ACC112 (cell line): ENCODE measurements around the gene LRRC27.
"Not testable (repeated sequence)": the region's sequence is repeated elsewhere in the genome, so short reads cannot be mapped to it uniquely, and the experiment has no call there.

Source experiments
- H2AFZ ChIP-seq: fragments of 200-600 bp; sonication (generic); one replicate; pipeline ENCODE4 v1.6.0; 2017; ENCODE audit warnings: antibody characterized with exemption, low read length; ENCODE audit not compliant: unreplicated experiment
- H3K27ac ChIP-seq: fragments of 200-600 bp; sonication (generic); 2 replicates; pipeline ENCODE4 v1.5.1; 2014; ENCODE audit warnings: low read depth, mild to moderate bottlenecking, antibody characterized with exemption, low read length, moderate library complexity
- H3K27me3 ChIP-seq: fragments of 200-600 bp; sonication (generic); 2 replicates; pipeline ENCODE4 v1.6.1; 2014; ENCODE audit warnings: mild to moderate bottlenecking, antibody characterized with exemption, low read length, moderate library complexity, mixed read lengths; ENCODE audit not compliant: insufficient read depth
- H3K36me3 ChIP-seq: fragments of 200-600 bp; sonication (generic); 2 replicates; pipeline ENCODE4 v1.6.1; 2016; ENCODE audit warnings: mild to moderate bottlenecking, antibody characterized with exemption, low read length, moderate library complexity, mixed read lengths; ENCODE audit not compliant: insufficient read depth
- H3K4me1 ChIP-seq: fragments of 200-600 bp; sonication (generic); one replicate; pipeline ENCODE4 v1.6.1; 2016; ENCODE audit warnings: low read length, mixed read lengths; ENCODE audit not compliant: insufficient read depth, unreplicated experiment, control insufficient read depth
- H3K4me3 ChIP-seq: fragments of 200-600 bp; sonication (generic); 2 replicates; pipeline ENCODE4 v1.5.1; 2014; ENCODE audit warnings: mild to moderate bottlenecking, low read depth, low read length
- H3K79me2 ChIP-seq: fragments of 200-600 bp; sonication (generic); one replicate; pipeline ENCODE4 v1.6.0; 2016; ENCODE audit warnings: low read length; ENCODE audit not compliant: control insufficient read depth, unreplicated experiment, insufficient read depth

LRRC27 gene

DNA sequence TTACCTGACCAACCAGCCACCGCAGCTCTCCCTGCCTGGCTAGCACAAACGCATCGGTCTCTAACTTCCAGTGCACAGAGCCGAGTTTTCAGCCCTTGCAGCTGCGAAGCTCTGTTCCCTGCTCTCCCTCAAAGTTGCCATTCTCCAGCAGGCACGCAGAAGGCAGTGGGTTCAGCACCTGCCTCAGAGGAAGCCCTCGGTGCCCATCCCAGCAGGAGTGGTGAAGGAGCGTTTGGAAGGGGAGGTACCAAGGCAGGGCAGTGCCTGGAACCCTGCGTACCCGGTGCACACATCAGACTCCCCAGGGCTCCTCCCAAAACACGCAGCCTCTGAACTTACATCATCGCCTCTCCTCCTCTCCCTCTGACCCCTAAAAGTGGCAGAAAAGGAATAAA lies 22.5 kb upstream of the LRRC27 start:
- Histone ChIP-seq H3K36me3 (no peaks in the 10 kb centered on the region), H3K27ac (no peak overlapping the region), H2AFZ (no peak overlapping the region), H3K4me1 (peaks cover 5% of the 10 kb centered on the region), H3K27me3 (no peaks in the 10 kb centered on the region), H3K79me2 (peaks cover 3% of the 10 kb centered on the region), H3K4me3 (no peak overlapping the region; the same call in 1 of the 2 replicates)

DNA sequence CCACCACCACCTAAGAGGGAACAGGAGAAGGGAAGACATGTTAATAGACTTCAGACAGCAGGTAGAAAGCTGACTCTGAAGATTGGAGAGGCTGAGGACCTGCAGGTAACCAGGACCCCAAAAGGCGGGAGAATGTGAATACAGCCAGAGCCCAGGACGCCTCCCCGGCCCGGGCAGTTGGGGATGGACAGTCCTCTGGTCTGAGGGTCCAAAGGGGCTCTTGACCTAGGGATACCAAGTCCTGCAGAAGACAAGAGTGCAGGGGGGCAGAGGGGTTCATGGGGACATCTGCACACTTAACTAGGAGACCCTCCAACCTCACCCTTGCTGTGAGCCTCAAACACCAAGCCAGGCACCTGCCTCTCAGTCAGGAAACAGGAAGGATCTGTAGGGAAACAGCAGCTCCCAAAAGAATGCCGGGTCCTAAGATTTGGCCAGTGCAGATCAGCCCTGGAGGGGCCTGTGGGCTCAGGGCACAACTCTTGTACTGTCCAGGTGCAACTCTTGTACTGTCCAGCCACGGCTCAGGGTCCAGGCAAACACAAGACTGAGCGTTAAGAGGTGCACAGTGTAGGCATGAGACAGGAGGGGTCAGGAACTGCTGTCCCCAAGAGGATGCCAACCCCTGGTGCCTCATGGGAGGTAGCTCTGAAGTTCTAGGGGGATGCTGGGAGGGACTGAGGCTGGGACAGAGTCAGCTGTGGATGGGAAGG lies 22.0 kb upstream of the LRRC27 start:
- Histone ChIP-seq H3K4me1 (peaks cover 5% of the 10 kb centered on the region), H3K79me2 (peaks cover 3% of the 10 kb centered on the region), H3K4me3 (no peak overlapping the region), H2AFZ (no peak overlapping the region), H3K27me3 (no peaks in the 10 kb centered on the region), H3K36me3 (no peaks in the 10 kb centered on the region), H3K27ac (no peak overlapping the region)

DNA sequence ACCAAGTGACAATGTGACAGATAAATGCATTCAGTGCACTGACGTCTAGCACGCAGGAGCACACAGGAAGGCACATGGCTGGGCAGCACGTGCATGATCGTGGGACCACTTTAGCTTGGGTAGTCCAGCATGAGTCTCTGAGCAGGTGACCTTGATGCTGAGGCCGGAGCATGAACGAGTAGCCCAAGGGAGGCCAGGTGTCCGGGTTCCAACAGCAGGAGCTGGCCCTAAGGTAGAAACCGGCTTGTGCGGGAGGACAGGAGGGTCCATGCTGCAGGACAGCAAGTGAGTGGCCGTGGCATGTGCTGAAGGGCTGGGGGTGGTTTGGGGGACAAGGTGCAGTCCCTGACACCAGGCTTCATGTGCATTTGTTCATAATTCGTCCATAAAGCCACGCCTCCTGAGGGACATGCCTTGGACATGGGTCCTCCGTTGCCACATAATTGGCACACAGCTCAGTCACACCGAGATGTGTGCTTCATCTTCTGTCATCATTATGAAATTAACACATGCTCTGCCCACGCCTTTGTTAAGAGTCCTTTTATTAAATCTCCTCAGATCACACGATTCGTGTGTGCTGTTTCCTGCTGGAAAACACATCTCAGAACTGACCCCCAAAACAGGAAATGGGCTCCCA lies 21.2 kb upstream of the LRRC27 start:
- Histone ChIP-seq H3K4me1 (peaks cover 5% of the 10 kb centered on the region), H3K79me2 (peaks cover 3% of the 10 kb centered on the region), H2AFZ (no peak overlapping the region), H3K4me3 (no peak overlapping the region), H3K36me3 (no peaks in the 10 kb centered on the region), H3K27me3 (no peaks in the 10 kb centered on the region), H3K27ac (no peak overlapping the region)

DNA sequence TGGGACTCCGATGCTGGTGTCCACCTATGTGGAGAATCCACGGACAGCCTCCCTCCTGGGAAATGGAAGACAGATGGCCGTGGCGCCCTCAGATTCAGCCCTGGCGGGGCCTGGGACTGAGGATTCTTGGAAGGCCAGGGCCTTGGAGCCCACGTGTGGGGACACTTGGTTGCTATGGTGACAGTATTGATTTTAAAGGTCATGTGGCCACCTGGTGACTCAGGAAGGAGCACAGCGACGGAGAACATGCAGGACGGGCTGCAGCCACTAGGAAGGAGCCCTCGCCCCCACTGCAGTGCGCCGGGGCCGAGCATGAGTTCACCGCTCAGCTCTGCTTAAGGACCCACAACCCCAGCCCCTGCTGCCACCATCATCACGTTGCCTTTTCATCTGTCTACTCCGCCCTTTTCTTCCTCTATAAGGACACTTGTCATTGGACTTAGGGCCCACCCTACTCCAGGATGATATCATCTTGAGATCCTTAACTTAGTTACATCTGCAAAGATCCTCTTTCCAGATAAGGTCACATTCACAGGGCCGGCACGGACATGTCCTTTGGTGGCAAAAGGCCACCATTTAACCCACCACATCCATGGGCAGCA lies 20.6 kb upstream of the LRRC27 start:
- H3K4me1 ChIP-seq = peaks cover 5% of the 10 kb centered on the region
- H2AFZ ChIP-seq = no peak overlapping the region
- no peaks in the 10 kb centered on the region for H3K27me3 ChIP-seq
- H3K4me3 ChIP-seq = no peak overlapping the region
- no peaks in the 10 kb centered on the region for H3K79me2 ChIP-seq
- H3K36me3 ChIP-seq = no peaks in the 10 kb centered on the region
- H3K27ac ChIP-seq = no peak overlapping the region

DNA sequence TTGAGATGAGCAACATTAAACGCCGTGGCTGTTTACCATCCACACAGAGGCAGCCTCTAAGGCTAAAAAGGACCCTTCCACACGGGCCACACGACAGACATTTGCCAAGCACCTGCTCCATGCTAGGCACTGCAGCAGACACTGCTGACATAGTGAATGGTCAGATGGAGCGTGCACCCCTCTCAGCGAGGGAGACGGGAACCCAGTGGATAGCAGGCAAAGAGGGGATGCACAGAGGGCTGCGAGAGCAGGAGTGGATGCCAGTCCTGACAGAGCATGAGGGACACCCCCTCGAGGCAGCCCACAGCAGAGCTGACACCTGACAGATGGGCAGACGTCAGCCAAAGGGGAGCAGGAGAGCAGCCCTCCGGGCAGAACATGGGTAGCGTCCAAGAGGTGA lies 18.7 kb upstream of the LRRC27 start:
- no peaks in the 10 kb centered on the region for H3K27me3 ChIP-seq
- H3K4me3 ChIP-seq = no peak overlapping the region
- peaks cover 5% of the 10 kb centered on the region for H3K4me1 ChIP-seq
- no peak overlapping the region for H3K27ac ChIP-seq
- no peak overlapping the region for H2AFZ ChIP-seq
- H3K36me3 ChIP-seq = no peaks in the 10 kb centered on the region
- H3K79me2 ChIP-seq = no peaks in the 10 kb centered on the region

DNA sequence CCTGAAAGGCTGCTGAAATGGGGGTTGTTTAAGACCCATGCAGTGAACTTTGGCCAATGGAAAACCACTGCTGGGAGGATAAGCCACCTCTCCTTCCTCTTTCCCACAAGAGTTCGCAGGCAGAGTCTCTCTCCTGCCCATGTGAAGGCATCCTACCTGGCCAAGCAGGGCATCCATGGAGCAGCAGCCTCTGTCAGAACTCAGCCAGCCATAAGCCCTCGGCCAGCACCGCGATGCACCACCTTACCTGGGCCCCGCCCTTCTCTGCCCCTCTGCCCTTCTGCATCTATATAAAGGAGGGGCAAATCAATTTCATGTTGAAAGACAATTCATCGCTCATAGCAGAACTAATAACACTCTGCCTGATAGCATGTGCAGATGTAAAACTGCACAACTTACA lies 18.1 kb upstream of the LRRC27 start:
- Histone ChIP-seq H2AFZ (no peak overlapping the region), H3K27me3 (no peaks in the 10 kb centered on the region), H3K36me3 (no peaks in the 10 kb centered on the region), H3K79me2 (no peaks in the 10 kb centered on the region), H3K27ac (no peak overlapping the region), H3K4me1 (peaks cover 7% of the 10 kb centered on the region), H3K4me3 (no peak overlapping the region)

DNA sequence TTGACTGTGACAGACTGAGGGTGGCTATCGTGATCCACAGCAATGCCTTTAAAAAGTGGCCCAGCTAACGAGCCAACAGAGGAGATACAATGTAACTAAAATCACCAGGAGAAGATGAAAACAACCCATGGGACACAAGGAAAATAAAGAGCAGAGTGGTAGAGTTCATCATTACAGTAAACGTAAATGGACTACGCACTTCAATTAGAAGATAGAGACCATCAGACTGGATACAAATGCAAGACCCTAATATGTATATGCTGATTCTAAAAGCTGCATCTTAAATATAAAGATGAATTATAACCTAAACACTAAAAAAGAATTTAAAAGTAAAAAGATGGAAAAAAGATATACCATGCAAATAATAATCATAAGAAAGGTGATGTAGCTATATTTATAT lies 17.7 kb upstream of the LRRC27 start:
- no peaks in the 10 kb centered on the region for H3K79me2 ChIP-seq
- no peak overlapping the region for H3K27ac ChIP-seq
- no peak overlapping the region for H3K4me3 ChIP-seq
- no peaks in the 10 kb centered on the region for H3K27me3 ChIP-seq
- H3K4me1 ChIP-seq = peaks cover 8% of the 10 kb centered on the region
- no peaks in the 10 kb centered on the region for H3K36me3 ChIP-seq
- no peak overlapping the region for H2AFZ ChIP-seq

DNA sequence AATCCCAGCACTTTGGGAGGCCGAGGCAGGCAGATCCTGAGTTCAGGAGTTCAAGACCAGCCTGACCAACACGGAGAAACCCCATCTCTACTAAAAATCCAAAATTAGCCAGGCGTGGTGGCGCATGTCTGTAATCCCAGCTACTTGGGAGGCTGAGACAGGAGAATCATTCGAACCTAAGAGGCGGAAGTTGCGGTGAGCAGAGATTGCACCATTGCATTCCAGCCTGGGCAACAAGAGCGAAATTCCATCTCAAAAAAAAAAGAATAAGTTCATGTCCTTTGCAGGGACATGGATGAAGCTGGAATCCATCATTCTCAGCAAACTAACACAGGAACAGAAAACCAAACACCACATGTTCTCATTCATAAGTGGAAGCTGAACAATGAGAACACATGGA lies 17.1 kb upstream of the LRRC27 start:
- peaks cover 14% of the 10 kb centered on the region for H3K4me1 ChIP-seq
- not testable (repeated sequence) for H3K27me3 ChIP-seq, H3K4me3 ChIP-seq, H2AFZ ChIP-seq, H3K27ac ChIP-seq, H3K79me2 ChIP-seq, H3K36me3 ChIP-seq

DNA sequence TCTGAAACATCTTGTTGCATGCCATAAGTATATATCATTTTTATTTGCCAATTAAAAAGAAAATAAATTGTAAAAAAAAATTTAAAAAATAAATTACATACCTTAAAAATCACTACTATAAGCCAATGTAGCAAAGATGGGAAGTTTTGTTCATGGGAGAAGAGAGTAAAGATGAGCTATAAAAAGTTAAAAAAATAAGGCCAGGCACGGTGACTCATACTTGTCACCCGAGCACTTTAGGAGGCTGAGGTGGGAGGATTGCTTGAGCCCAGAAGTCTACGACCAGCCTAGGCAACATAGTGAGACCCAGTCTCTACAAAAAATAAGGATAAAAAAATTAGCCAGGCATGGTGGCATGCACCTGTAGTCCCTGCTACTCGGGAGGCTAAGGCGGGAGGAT lies 15.9 kb upstream of the LRRC27 start:
- H3K4me1 ChIP-seq = peaks cover 23% of the 10 kb centered on the region

DNA sequence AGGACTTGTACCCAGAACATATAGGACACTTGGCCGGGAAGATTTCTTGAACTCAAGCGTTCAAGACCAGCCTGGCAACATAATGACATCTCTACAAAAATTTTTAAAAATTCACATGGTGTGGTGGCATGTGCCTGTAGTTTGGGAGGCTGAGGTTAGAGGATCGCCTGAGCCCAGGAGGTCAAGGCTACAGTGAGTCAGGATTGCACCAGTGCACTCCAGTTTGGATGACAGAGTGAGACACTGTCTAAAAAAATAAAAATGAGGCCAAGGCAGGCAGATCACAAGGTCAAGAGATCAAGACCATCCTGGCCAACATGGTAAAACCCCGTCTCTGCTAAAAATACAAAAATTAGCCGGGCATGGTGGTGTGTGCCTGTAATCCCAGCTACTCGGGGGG lies 14.5 kb upstream of the LRRC27 start:
- H3K27ac ChIP-seq, H3K4me3 ChIP-seq, H3K27me3 ChIP-seq, H3K36me3 ChIP-seq, H3K79me2 ChIP-seq, H2AFZ ChIP-seq: not testable (repeated sequence)
- H3K4me1 ChIP-seq = peaks cover 32% of the 10 kb centered on the region

More for the DNA sequence above, 15.9 kb upstream of the LRRC27 start:
- no peaks in the 10 kb centered on the region for H3K36me3 ChIP-seq
- no peak overlapping the region for H3K4me3 ChIP-seq
- no peaks in the 10 kb centered on the region for H3K79me2 ChIP-seq
- H3K27ac ChIP-seq = no peak overlapping the region
- no peaks in the 10 kb centered on the region for H3K27me3 ChIP-seq
- H2AFZ ChIP-seq = no peak overlapping the region
